GM19351 (cell line): ENCODE results near the gene TET2.

Experiments used
- ATAC-seq: cut with Tn5 transposase; IDR thresholded peaks from one replicate; pipeline ENCODE4 v1.9.1; 2021; ENCODE audit warnings: mild to moderate bottlenecking, moderate library complexity; ENCODE audit not compliant: unreplicated experiment

TET2 gene

GRCh38 chr4:105140684-105141490 lies 5.8 kb upstream of the TET2 start:
- peak; percentile 48 for ATAC-seq

- ATAC-seq: peak; percentile 6
These were observed 1.3 kb upstream of the TET2 start for GRCh38 chr4:105145156-105145902.

GRCh38 chr4:105145903-105146275 lies 787 bp upstream of the TET2 start:
- peak; percentile 13 for ATAC-seq

GRCh38 chr4:105147016-105147552 lies 408 bp downstream of the TET2 start:
- peak; percentile 7 for ATAC-seq

GRCh38 chr4:105147553-105148161 lies 981 bp downstream of the TET2 start:
- ATAC-seq: no peak

GRCh38 chr4:105148356-105148755 lies 1.7 kb downstream of the TET2 start:
- ATAC-seq: no peak

- ATAC-seq: no peak
These were observed 2.1 kb downstream of the TET2 start for GRCh38 chr4:105148776-105149175.

GRCh38 chr4:105149771-105150170 lies 3.1 kb downstream of the TET2 start:
- no peak for ATAC-seq

- no peak for ATAC-seq
These were observed 3.8 kb downstream of the TET2 start for GRCh38 chr4:105150503-105150902.

- ATAC-seq: no peak
These were observed 7.1 kb downstream of the TET2 start for GRCh38 chr4:105153749-105154148.

GRCh38 chr4:105154576-105154975 lies 7.9 kb downstream of the TET2 start:
- ATAC-seq: no peak

GRCh38 chr4:105155426-105155825 lies 8.8 kb downstream of the TET2 start:
- no peak for ATAC-seq

- no peak for ATAC-seq
These were observed 12.2 kb downstream of the TET2 start for GRCh38 chr4:105158837-105159236.

GRCh38 chr4:105162123-105162796 lies 15.6 kb downstream of the TET2 start:
- peak; percentile 61 for ATAC-seq

- no peak for ATAC-seq
These were observed 17.9 kb downstream of the TET2 start for GRCh38 chr4:105164548-105164947.

GRCh38 chr4:105166066-105166465 lies 19.4 kb downstream of the TET2 start:
- no peak for ATAC-seq

GRCh38 chr4:105170711-105171110 lies 24.0 kb downstream of the TET2 start:
- ATAC-seq: no peak

GRCh38 chr4:105171912-105172311 lies 25.2 kb downstream of the TET2 start:
- no peak for ATAC-seq

- ATAC-seq: no peak
These were observed 27.4 kb downstream of the TET2 start for GRCh38 chr4:105174098-105174497.

GRCh38 chr4:105179539-105180401 lies 33.1 kb downstream of the TET2 start:
- ATAC-seq: no peak
